IPS-18a (cell line): ENCODE data around the gene EXOC7.

ENCODE experiments used
- H3K27ac ChIP-seq: one replicate; pipeline ENCODE4 v1.5.1; 2013; ENCODE audit warnings: low read length
- H3K27me3 ChIP-seq: one replicate; pipeline ENCODE4 v1.6.1; 2013; ENCODE audit warnings: mild to moderate bottlenecking, low read length; ENCODE audit not compliant: control insufficient read depth, insufficient read depth
- H3K36me3 ChIP-seq: one replicate; pipeline ENCODE4 v1.6.1; 2013; ENCODE audit warnings: low read depth, low read length; ENCODE audit not compliant: control insufficient read depth
- H3K4me1 ChIP-seq: one replicate; pipeline ENCODE4 v1.6.1; 2013; ENCODE audit warnings: low read depth, low read length; ENCODE audit not compliant: control insufficient read depth
- H3K4me3 ChIP-seq: one replicate; pipeline ENCODE4 v1.5.1; 2013; ENCODE audit warnings: low read length
- H3K9ac ChIP-seq: one replicate; pipeline ENCODE4 v1.6.1; 2013; ENCODE audit warnings: mild to moderate bottlenecking, low read length, moderate library complexity
- H3K9me3 ChIP-seq: one replicate; pipeline ENCODE4 v1.6.1; 2013; ENCODE audit warnings: low read depth, low read length; ENCODE audit not compliant: control insufficient read depth

EXOC7 gene

DNA sequence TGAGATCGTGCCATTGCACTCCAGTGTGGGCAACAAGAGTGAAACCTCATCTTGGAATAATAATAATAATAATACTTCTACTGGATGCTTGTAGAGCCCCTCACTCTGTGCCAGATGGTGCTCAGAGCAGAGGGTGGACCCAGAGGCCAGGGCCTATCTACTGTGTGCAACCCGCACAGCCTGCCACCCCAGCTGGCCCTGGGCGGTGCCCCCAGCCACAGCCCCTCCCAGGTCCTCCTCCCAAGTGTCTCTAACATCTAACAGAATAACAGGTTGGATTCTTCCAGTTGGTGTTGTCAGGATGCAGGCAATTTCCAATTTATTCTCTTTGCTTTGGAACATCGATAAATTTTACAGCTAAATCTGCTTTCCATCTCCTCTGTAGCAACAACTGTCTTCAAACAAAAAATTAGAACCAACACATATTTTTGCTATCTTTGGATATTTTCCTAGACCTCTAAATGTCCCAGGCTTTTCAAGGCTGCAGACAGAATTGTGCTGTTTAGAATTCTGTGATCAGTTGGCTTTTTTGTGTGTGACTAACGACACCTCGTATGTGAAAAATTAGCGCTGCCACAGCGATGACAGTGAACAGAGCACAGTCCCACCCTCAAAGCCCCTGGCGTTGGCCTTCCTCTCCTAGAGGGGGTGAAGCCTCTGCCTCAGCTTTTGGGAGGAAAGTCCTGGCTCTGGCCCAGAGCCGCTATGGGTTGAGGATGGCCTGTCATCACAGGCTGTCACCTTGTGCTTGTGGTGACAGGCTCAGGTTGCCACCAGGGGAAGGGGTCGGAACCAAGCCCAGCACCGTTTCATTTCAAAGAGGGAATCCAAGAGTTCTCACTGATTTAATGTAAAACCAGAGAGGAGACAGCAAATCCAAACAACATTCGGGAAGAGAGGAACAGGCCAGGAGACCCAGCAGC lies 68.9 kb downstream of the EXOC7 start:
- H3K4me1 ChIP-seq = peaks cover 8% of the 10 kb centered on the region
- H3K27ac ChIP-seq = no peak overlapping the region
- no peak overlapping the region for H3K4me3 ChIP-seq
- no peaks in the 10 kb centered on the region for H3K9me3 ChIP-seq
- no peaks in the 10 kb centered on the region for H3K27me3 ChIP-seq
- peaks cover 16% of the 10 kb centered on the region for H3K36me3 ChIP-seq
- no peak overlapping the region for H3K9ac ChIP-seq

- Histone ChIP-seq H3K9ac (no peak overlapping the region), H3K4me1 (peaks cover 6% of the 10 kb centered on the region), H3K4me3 (no peak overlapping the region), H3K9me3 (no peaks in the 10 kb centered on the region), H3K27me3 (no peaks in the 10 kb centered on the region), H3K27ac (no peak overlapping the region), H3K36me3 (peaks cover under 1% of the 10 kb centered on the region)
Measured at GRCh38 chr17:76033139-76033538, 70.4 kb downstream of the EXOC7 start.

GRCh38 chr17:76032780-76033108 lies 70.8 kb downstream of the EXOC7 start:
- H3K4me1 ChIP-seq = peaks cover 6% of the 10 kb centered on the region
- H3K36me3 ChIP-seq = no peaks in the 10 kb centered on the region
- H3K9me3 ChIP-seq = no peaks in the 10 kb centered on the region
- no peak overlapping the region for H3K4me3 ChIP-seq
- H3K9ac ChIP-seq = no peak overlapping the region
- H3K27ac ChIP-seq = no peak overlapping the region
- H3K27me3 ChIP-seq = no peaks in the 10 kb centered on the region

GRCh38 chr17:76032073-76032779 lies 71.4 kb downstream of the EXOC7 start:
- no peak overlapping the region for H3K27ac ChIP-seq
- peaks cover 6% of the 10 kb centered on the region for H3K4me1 ChIP-seq
- H3K27me3 ChIP-seq = no peaks in the 10 kb centered on the region
- no peak overlapping the region for H3K9ac ChIP-seq
- H3K36me3 ChIP-seq = no peaks in the 10 kb centered on the region
- H3K4me3 ChIP-seq = no peak overlapping the region
- H3K9me3 ChIP-seq = no peaks in the 10 kb centered on the region
